ENCODE results near the gene MYBL2.

- TF ChIP-seq CTCF (IDR thresholded peaks at IDR 0.05) (no peak), POLR2AphosphoS5 (IDR thresholded peaks at IDR 0.05) (no peak), POLR2A (IDR thresholded peaks at IDR 0.05) (no peak)
Observed at GRCh38 chr20:43722153-43722505, 55.2 kb downstream of the MYBL2 start.

Data from sigmoid colon (tissue), 4 donors.